Upper lobe of left lung (tissue), 4 donors: ENCODE data around the gene SNRPA1.

Source experiments
- CTCF ChIP-seq, 6 experiments: fragments of 450-650 bp in 4 of 6; fragments of 200-600 bp in 2 of 6; sonication (generic) in 2 of 6; IDR thresholded peaks; one replicate each; pipeline ENCODE4 v1.5.1; 2016 to 2019; ENCODE audit warnings: antibody characterized with exemption in 6 of 6
- EP300 ChIP-seq, 4 donors: sonication (generic); formaldehyde crosslinking; IDR thresholded peaks; one replicate each; pipeline ENCODE4 v1.5.1; 2017; ENCODE audit warnings: antibody characterized with exemption in 4 of 4, control low read depth in 2 of 4
- POLR2A ChIP-seq, 4 donors: fragments of 450-650 bp; IDR thresholded peaks; one replicate each; pipeline ENCODE4 v1.5.1; 2016 to 2017; ENCODE audit warnings: antibody characterized with exemption in 4 of 4, mild to moderate bottlenecking in 2 of 4
- POLR2AphosphoS5 ChIP-seq, 2 donors: sonication (generic); formaldehyde crosslinking; IDR thresholded peaks; one replicate each; pipeline ENCODE4 v1.5.1; 2017; ENCODE audit warnings: antibody characterized with exemption in 2 of 2

- no peak for TF ChIP-seq CTCF (IDR thresholded peaks at IDR 0.05)
- TF ChIP-seq POLR2AphosphoS5 (IDR thresholded peaks at IDR 0.05) = no peak
- TF ChIP-seq POLR2A (IDR thresholded peaks at IDR 0.05) = no peak
- TF ChIP-seq EP300 (IDR thresholded peaks at IDR 0.05) = no peak
Measured at GRCh38 chr15:101307048-101307896, 12.2 kb upstream of the SNRPA1 start.
